GM20431 (cell line): Measurements from ENCODE around the gene RAPSN.

Source experiments
- in situ Hi-C: fragments of 300-500 bp; cut with MseI, MboI; formaldehyde crosslinking; loops from one replicate; pipeline ENCODE4 v1.15.0; 2020; ENCODE audit warnings: low sequenced_read_pairs; ENCODE audit not compliant: unreplicated experiment

RAPSN gene

GRCh38 chr11:47410370-47411264 lies 38.3 kb downstream of the RAPSN start:
- in situ Hi-C loops: loop anchor here (10.0 kb wide), 1 partner anchor 46 kb away; no protein-coding TSS in a partner anchor

GRCh38 chr11:47409440-47410369 lies 39.2 kb downstream of the RAPSN start:
- in situ Hi-C loops: loop anchor here (10.0 kb wide), 1 partner anchor 45 kb away; no protein-coding TSS in a partner anchor

- in situ Hi-C loops: no loop called here
These were observed 40.1 kb downstream of the RAPSN start for GRCh38 chr11:47408598-47409439.

- in situ Hi-C loops: no loop called here
These were observed 41.0 kb downstream of the RAPSN start, which contains the start of gene SLC39A13 for GRCh38 chr11:47407746-47408590. TSS of gene SLC39A13 (plus strand) at chr11:47408590. CDS start at chr11:47410095, 1,505 bp downstream.

- in situ Hi-C loops: no loop called here
These were observed 41.8 kb downstream of the RAPSN start for GRCh38 chr11:47406896-47407745.

GRCh38 chr11:47403571-47403970 lies 45.4 kb downstream of the RAPSN start:
- in situ Hi-C loops: no loop called here

GRCh38 chr11:47403135-47403534 lies 45.8 kb downstream of the RAPSN start:
- in situ Hi-C loops: no loop called here

GRCh38 chr11:47400768-47401279 lies 48.1 kb downstream of the RAPSN start:
- in situ Hi-C loops: no loop called here

GRCh38 chr11:47399860-47400767 lies 48.8 kb downstream of the RAPSN start:
- in situ Hi-C loops: no loop called here

GRCh38 chr11:47398551-47398950 lies 50.4 kb downstream of the RAPSN start:
- in situ Hi-C loops: no loop called here

GRCh38 chr11:47398011-47398410 lies 50.9 kb downstream of the RAPSN start:
- in situ Hi-C loops: no loop called here

GRCh38 chr11:47396049-47396320 lies 53.0 kb downstream of the RAPSN start:
- in situ Hi-C loops: no loop called here

- in situ Hi-C loops: no loop called here
These were observed 53.5 kb downstream of the RAPSN start for GRCh38 chr11:47395223-47396048.

GRCh38 chr11:47394322-47395222 lies 54.4 kb downstream of the RAPSN start:
- in situ Hi-C loops: no loop called here

- in situ Hi-C loops: no loop called here
These were observed 55.0 kb downstream of the RAPSN start for GRCh38 chr11:47394050-47394321.
